HAP-1 (cell line): ENCODE measurements around the gene C20orf141.
"Not testable (repeated sequence)": the region's sequence is repeated elsewhere in the genome, so short reads cannot be mapped to it uniquely, and the experiment has no call there.

Experiments
- DNase-seq, 2 experiments: peaks; one replicate each; pipeline ENCODE4 v3.0.0-alpha.2; 2016 to 2020; ENCODE audit warnings: low spot score in 2 of 2
- H3K27me3 ChIP-seq: fragments of 250-450 bp; sonication (Bioruptor Pico); 2 replicates; pipeline ENCODE4 v1.5.1; 2020; ENCODE audit warnings: low read depth, mild to moderate bottlenecking, moderate library complexity
- H3K36me3 ChIP-seq: fragments of 250-450 bp; sonication (Bioruptor Pico); replicated peaks from 2 replicates; pipeline ENCODE4 v1.5.1; 2020; ENCODE audit warnings: mild to moderate bottlenecking
- H3K4me1 ChIP-seq: fragments of 250-450 bp; sonication (Bioruptor Pico); 2 replicates; pipeline ENCODE4 v1.5.1; 2020; ENCODE audit warnings: mild to moderate bottlenecking
- H3K4me3 ChIP-seq: fragments of 250-450 bp; sonication (Bioruptor Pico); 2 replicates; pipeline ENCODE4 v1.5.1; 2020; ENCODE audit warnings: mild to moderate bottlenecking, moderate library complexity
- H3K9me3 ChIP-seq: fragments of 250-450 bp; sonication (Bioruptor Pico); 2 replicates; pipeline ENCODE4 v1.5.1; 2020; ENCODE audit warnings: mild to moderate bottlenecking, moderate library complexity
- in situ Hi-C: fragments of 300-500 bp; cut with MboI; formaldehyde crosslinking; loops from 3 replicates; pipeline ENCODE4 v1.14.3; 2020; ENCODE audit warnings: low sequenced_read_pairs, inconsistent platforms, mixed read lengths

Gene C20orf141, protein sequence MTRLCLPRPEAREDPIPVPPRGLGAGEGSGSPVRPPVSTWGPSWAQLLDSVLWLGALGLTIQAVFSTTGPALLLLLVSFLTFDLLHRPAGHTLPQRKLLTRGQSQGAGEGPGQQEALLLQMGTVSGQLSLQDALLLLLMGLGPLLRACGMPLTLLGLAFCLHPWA

DNA sequence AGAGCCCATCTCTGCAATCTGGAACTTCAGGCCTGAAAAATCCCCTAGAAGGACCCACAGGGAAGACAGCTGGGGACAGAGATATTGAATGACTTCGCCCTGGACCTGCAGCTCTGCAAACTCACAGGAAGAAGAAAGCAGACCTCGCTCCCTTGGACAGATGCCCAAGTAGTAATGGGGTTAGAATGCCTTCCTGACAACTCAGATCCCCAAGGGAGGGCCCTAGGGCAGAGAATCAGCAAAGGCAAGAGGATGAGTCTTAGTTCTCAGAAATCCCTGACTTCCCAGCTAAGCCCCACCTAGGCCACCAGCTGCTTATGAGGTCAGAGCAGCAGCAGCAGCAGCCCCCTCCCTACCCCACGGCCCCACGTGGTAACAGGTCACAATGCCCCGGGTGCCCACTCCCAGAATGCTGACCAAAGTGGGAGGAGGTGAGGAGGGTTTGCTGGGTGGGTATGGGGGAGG, at the start of gene C20orf141:
C20orf141 (plus strand) TSS at position 401 of the 465 bp plus-strand sequence. CDS start 198 bp downstream, outside the sequence.
- peak in 1 of 2 experiments; percentile 34 for DNase-seq
- H3K4me1 ChIP-seq, result no peaks in the 10 kb centered on the region
- no peak within 1 kb of the TSS for H3K4me3 ChIP-seq
- in situ Hi-C loops, result no loop called here
- H3K36me3 ChIP-seq, result no peaks in the 10 kb centered on the region
- no peaks in the 10 kb centered on the region; the same call in 1 of the 2 replicates for H3K27me3 ChIP-seq
- peaks cover 3% of the 10 kb centered on the region for H3K9me3 ChIP-seq

DNA sequence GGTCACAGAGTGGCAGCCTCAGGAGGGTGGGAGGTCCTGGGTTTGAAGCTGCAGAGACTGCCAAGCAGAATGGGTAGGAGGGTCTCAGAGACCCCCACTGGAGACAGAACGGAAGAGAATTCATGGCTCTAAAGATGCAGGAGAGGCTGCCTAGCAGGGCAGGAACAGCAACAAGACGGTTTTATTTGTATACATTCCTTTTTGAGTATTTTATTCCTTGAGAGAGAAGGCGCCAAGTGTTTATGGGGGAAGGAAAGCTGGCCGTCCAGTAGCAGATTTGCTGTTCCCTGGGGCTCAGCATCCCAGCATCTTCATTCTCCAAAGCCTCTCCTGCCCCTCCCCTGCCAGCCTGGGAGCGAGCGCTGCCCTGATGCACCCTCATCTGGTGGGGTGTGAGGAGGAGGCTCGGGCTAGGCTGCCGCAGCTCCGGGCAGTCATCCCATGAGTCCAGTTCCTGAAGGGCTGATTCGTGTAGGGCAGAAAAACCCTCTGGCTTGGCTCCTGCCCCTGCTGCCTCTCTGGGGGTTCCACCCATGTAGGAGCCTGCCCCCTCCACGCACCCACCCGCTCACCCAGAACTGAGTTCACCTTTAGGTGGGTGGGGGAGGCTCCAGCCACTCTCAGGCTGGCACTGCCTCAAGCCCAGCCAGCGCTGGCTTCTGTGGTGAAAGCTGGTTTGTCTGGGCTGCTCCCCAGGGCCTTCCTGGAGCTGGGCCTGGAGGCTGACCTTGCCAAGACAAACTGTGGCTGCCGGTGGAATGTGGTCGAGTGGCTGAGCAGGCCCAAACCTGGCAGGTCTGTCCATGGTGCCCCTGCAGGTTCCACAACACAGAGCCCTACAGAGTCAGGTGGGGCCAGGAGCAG, 46.8 kb upstream of the C20orf141 start:
- DNase-seq, result no peak
- in situ Hi-C loops, result no loop called here
- H3K4me1 ChIP-seq, result no peaks in the 10 kb centered on the region

DNA sequence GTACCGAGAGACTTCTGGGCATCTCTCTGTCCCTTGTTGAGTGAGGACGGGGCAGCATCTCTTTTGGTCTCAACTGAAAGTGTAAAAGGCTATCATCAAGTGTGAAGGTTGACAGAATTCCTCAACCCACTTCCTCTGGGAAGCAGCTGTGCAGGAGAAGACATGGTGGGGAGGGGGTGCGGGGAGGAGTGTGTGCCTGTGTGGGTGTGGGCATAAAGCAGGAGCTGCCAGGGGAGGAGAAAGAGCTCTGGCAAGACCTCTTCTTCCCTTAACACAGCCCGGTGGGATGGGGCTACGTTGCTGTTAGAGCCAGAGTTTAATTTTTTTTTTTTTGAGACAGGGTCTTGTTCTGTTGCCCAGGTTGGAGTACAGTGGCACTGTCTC, 46.2 kb upstream of the C20orf141 start:
- H3K36me3 ChIP-seq, result no peaks in the 10 kb centered on the region
- no peaks in the 10 kb centered on the region for H3K9me3 ChIP-seq
- H3K4me3 ChIP-seq, result no peak overlapping the region
- no peaks in the 10 kb centered on the region for H3K4me1 ChIP-seq
- H3K27me3 ChIP-seq, result peaks cover 5% of the 10 kb centered on the region; the same call in 1 of the 2 replicates
- in situ Hi-C loops, result no loop called here
- DNase-seq, result no peak

More for the DNA sequence above, 46.8 kb upstream of the C20orf141 start:
- Histone ChIP-seq H3K36me3 (no peaks in the 10 kb centered on the region), H3K4me3 (no peak overlapping the region), H3K9me3 (no peaks in the 10 kb centered on the region), H3K27me3 (peaks cover 5% of the 10 kb centered on the region; the same call in 1 of the 2 replicates)

DNA sequence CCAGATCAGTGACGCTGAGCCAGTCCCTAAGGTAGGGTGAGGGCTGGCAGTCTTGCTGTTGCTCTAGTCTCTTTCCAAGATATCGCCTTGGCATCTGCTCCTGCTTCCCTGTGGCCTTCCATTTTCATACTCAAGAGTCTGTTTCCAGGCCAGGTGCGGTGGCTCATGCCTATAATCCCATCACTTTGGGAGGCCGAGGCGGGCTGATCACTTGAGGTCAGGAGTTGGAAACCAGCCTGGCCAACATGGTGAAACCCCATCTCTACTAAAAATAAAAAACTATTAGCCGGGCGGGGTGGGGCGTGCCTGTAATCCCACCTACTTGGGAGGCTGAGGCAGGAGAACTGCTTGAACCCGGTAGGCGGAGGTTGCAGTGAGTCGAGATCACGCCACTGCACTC, 44.7 kb upstream of the C20orf141 start:
- DNase-seq, H3K9me3 ChIP-seq, H3K36me3 ChIP-seq, H3K4me1 ChIP-seq, in situ Hi-C loops, H3K27me3 ChIP-seq, H3K4me3 ChIP-seq: not testable (repeated sequence)

DNA sequence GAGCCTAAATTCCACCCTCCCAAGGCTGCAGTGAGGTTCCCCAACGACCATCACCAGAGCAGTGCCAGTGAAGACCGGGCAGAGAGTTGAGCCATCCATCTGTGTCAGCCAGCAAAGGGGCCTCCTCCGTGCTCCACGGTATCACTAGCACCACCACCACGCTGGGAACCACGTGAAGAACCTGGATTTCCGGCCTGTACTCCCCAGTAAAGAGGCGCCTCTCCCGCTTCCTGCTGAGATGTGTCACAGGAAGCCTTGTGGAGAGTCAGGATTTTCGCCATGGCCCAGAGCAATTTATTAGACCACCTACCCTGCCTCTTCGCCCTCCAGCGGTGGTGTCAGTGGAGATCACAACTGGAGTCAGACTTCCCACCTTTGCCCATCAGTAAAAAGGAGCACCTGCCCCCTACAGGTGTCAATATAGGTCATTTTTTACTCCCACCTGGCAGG, 43.1 kb upstream of the C20orf141 start:
- no peak for DNase-seq
- H3K9me3 ChIP-seq, result no peaks in the 10 kb centered on the region
- H3K36me3 ChIP-seq, result no peaks in the 10 kb centered on the region
- in situ Hi-C loops, result no loop called here
- no peaks in the 10 kb centered on the region for H3K4me1 ChIP-seq
- H3K27me3 ChIP-seq, result peaks cover 5% of the 10 kb centered on the region; the same call in 1 of the 2 replicates
- H3K4me3 ChIP-seq, result no peak overlapping the region

DNA sequence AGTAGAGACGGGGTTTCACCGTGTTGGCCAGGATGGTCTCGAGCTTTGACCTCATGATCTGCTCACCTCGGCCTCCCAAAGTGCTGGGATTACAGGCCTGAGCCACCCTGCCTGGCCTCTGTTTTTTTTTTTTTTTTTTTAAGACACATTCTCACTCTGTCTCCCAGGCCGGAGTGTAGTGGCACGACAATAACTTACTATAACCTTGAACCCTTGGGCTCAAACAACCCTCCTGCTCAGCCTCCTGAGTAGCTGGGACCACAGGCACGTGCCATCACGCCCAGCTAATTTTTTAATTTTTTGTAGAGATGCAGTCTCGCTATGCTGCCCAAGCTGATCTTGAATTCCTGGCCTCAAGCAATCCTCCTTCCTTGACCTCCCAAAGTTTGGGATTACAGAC, 41.0 kb upstream of the C20orf141 start:
- Histone ChIP-seq H3K4me1 (no peaks in the 10 kb centered on the region), H3K9me3 (no peaks in the 10 kb centered on the region), H3K27me3 (peaks cover 3% of the 10 kb centered on the region; the same call in 1 of the 2 replicates), H3K36me3 (no peaks in the 10 kb centered on the region), H3K4me3 (no peak overlapping the region)
- DNase-seq, result no peak
- in situ Hi-C loops, result no loop called here

DNA sequence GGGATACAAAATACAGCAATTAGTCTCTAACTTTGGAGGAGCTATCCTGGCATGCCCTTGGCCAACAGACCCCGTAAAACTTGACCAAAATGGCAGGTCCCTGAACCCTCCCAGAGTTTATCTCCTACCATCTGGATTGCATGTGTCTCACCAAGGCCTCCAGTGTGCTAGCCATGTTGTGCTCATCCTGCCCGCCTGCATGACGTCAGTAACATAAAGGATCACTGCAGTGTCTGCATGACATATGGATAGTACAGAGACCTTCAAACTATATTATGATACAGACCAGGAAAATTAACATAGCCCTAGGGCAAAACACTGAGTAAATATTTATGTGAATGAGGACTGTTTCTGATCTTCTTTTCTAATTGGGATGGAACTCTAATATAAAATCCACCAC, 39.6 kb upstream of the C20orf141 start:
- no peaks in the 10 kb centered on the region for H3K36me3 ChIP-seq
- no peaks in the 10 kb centered on the region; the same call in 1 of the 2 replicates for H3K27me3 ChIP-seq
- H3K4me3 ChIP-seq, result no peak overlapping the region
- DNase-seq, result no peak
- in situ Hi-C loops, result no loop called here
- no peaks in the 10 kb centered on the region for H3K4me1 ChIP-seq
- H3K9me3 ChIP-seq, result no peaks in the 10 kb centered on the region

DNA sequence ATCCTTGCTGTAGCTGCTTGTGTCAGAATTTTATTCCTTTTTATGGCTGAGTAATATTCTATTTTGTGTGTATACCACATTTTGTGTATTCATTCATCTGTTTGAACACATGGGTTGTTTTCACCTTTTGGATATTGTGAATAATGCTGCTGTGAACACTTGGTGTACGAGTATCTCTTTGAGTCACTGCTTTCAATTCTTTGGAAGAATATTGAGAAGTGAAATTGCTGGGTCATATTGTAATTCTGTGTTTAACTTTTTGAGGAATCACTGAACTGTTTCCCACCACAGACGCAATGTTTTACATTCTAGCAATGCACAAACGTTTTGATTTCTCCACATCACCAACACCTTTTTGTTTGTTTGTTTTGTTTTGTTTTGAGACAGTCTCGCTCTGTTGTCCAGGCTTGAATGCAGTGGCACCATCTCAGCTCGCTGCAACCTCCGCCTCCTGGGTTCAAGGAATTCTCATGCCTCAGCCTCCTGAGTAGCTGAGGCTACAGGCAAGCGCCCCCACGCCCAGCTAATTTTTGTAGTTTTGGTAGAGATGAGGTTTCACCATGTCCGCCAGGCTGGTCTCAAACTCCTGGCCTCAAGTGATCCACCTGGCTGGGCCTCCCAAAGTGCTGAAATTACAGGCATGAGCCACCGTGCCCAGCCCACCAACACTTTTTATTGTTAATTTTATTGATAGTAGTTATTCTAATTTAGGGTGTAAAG, 36.0 kb upstream of the C20orf141 start:
- DNase-seq, result no peak
- Histone ChIP-seq H3K27me3 (peaks cover 3% of the 10 kb centered on the region), H3K4me3 (no peak overlapping the region), H3K9me3 (no peaks in the 10 kb centered on the region), H3K4me1 (no peaks in the 10 kb centered on the region), H3K36me3 (no peaks in the 10 kb centered on the region)
- in situ Hi-C loops, result no loop called here

DNA sequence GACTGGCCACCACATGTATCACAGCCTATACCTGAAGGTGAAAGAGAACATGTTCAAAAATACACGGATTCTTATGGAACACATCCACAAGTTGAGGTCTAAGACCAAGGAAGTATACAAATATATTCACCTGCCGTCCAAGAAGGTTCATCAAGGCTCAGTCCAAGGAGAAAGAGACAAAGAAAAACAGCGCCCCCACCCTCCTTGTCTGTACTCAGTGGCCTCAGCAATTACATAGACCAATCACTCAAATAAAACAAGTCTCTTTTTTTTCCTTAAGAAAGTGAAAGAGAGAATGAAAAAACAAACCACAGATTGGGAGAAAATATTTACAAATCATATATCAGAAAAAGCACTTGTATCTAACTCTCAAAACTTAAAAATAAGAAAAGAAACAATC, 33.8 kb upstream of the C20orf141 start:
- H3K27me3 ChIP-seq, result peaks cover 3% of the 10 kb centered on the region
- H3K4me3 ChIP-seq, result no peak overlapping the region
- H3K36me3 ChIP-seq, result no peaks in the 10 kb centered on the region
- no peaks in the 10 kb centered on the region for H3K9me3 ChIP-seq
- H3K4me1 ChIP-seq, result no peaks in the 10 kb centered on the region
- in situ Hi-C loops, result no loop called here
- DNase-seq, result no peak

DNA sequence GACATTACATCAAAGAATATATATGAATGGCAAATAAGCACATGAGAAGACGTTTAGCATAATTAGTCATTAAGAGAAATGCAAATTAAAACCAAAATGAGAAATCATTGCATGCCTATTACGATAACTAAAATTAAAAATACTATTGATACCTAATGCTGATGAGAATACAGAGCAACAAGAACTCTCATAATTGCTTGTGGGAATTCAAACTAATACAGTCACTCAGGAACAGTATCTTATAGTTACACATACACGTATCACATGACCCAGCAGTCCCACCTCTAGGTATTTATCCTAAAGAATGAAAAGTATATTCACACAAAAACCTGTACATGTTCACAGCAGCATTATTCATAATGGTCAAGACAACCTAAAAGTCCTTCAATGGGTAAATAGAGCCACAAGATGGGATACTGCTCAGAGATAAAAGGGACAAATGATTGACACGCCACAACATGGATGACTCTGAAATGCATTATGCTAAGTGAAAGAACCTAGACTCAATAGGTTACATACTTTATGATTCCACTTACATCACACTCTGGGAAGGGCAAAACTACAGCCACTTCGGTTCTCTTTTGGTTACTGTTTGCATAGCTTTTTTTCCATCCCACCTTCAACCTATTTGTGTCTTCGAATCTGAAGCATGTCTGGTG, 30.8 kb upstream of the C20orf141 start:
- in situ Hi-C loops, result no loop called here
- Histone ChIP-seq H3K4me1 (no peaks in the 10 kb centered on the region), H3K4me3 (no peak overlapping the region), H3K36me3 (no peaks in the 10 kb centered on the region), H3K9me3 (no peaks in the 10 kb centered on the region), H3K27me3 (peaks cover 3% of the 10 kb centered on the region; the same call in 1 of the 2 replicates)
- no peak for DNase-seq

DNA sequence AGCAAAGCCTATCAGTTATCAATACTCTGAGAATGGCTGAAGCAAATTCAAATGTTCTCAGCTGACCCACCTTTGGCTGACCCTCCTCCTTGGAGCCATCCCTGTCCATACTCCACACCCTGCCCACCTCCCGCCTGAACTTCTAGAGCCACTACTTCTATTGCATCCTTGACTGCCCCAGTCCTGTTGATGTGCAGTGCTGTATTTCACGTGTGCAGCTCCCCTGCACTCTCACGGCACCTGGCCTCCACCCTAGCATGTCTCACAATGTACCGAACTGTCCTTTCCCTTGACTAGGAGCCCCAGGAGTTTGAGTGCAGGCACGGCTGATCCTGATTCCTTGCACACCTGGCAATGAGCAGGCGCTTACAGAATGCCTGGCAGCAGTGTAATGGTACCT, 21.3 kb upstream of the C20orf141 start:
- Histone ChIP-seq H3K27me3 (no peaks in the 10 kb centered on the region), H3K4me3 (no peak overlapping the region), H3K36me3 (peaks cover 30% of the 10 kb centered on the region), H3K9me3 (no peaks in the 10 kb centered on the region), H3K4me1 (no peaks in the 10 kb centered on the region)
- no peak for DNase-seq
- in situ Hi-C loops, result no loop called here

DNA sequence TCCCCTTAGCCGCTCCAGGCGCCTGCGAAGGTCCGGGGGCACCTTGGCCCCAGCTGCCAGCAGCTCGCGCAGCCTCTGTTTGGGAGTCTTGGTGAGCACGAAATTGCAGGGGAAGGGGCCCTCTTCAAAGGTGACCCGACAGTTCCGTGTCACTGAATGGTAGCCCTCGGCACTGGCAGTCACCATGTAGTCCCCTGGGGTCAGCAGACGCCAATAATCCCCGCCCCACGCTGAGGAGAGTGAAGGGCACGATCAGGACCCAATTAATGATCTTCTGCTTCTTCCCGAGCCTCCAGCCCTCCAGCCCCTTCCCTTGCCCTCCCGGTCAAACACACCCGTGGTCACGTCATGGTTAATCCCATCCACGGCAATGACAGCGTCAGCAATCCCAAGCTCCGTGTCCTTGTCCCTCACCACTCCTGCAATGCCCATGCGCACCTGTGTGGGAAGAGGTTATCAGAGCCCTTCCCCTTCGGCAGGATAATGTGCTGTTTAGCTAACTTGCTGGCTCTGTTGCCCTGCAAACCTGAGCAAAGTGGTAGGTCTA, 20.5 kb upstream of the C20orf141 start:
- H3K9me3 ChIP-seq, result no peaks in the 10 kb centered on the region
- no peak for DNase-seq
- H3K27me3 ChIP-seq, result no peaks in the 10 kb centered on the region
- peaks cover 33% of the 10 kb centered on the region for H3K36me3 ChIP-seq
- no peaks in the 10 kb centered on the region; the same call in 1 of the 2 replicates for H3K4me1 ChIP-seq
- in situ Hi-C loops, result no loop called here
- no peak overlapping the region for H3K4me3 ChIP-seq

DNA sequence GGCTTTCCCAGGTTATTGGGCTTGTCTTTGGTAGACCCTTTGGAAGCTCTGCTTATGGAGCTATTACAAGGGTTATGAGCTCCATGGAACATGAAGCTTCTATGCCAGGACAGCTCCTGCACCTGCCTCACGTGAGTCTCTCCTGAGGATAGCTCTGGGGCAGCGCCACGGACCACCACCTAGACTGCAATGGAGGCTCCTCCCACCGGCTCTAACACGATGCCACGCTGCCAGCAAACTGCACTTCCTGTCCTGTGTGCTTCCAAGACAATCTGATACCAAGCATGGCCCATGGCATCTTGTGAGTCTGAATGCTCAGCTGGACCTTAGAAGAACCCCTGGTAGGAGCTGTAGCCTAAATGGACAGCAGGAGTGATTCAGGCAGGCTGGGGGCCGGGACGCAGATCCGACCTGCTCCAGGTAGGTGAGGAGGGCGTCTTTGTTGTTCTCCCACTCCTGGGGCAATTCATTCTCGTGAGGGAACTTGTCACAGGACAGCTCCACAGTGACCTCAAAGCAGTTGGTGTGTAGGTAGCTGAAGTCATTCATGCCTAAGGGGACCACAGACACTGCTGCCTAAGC, 19.8 kb upstream of the C20orf141 start:
- Histone ChIP-seq H3K27me3 (no peaks in the 10 kb centered on the region), H3K4me1 (peaks cover 2% of the 10 kb centered on the region; the same call in 1 of the 2 replicates), H3K4me3 (no peak overlapping the region), H3K36me3 (peaks cover 33% of the 10 kb centered on the region), H3K9me3 (no peaks in the 10 kb centered on the region)
- DNase-seq, result no peak
- in situ Hi-C loops, result no loop called here
